Measurements from ENCODE around the gene PIEZO2.
"Not testable (repeated sequence)": the region's sequence is repeated elsewhere in the genome, so short reads cannot be mapped to it uniquely, and the experiment has no call there.

The PIEZO2 gene

DNA sequence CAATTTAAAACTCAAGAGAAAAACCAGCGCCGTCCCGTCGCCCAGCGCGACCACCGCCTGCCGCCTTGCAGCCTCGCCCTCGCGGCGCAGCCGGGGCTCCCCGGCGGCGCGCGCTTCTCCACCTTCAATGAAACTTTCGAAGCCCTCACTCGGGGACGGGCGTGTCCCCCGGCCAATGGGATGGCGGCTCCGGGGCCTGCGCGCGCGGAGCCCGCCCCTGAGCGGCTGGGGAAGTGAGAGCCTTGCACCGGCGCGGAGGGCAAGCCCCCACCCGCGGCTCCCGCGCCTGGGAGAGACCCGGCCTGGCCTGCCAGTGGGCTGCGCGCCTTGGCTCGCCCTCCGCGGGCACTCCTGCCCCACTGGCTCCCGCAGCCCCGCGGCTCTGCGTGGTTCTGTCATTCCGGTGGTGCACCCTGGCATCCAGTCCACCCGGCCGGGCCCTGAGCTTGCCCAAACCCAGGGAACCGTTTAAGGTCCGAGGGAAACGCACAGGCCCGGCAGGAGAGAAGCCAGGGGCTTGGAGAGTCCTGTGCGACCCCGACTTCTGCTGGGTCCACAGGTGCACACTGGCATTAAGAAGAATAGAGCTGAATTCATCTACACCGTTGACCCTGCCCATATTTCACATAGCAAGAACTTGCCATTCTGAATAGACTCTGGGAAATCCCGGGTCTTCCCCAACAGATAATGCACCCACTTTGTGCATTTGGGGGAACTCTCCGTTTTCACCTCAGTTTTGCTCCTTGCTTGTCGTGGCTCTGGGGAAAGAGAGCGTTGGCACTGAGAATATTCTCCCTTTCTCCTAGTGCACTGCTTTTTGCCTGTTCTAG, at the start of gene PIEZO2:
Gene PIEZO2, minus strand, starts transcription at position 129 of the 830 bp plus-strand sequence. CDS start 981 bp downstream, outside the sequence.
- DNase-seq (peak; percentile 12), ATAC-seq (no peak)

DNA sequence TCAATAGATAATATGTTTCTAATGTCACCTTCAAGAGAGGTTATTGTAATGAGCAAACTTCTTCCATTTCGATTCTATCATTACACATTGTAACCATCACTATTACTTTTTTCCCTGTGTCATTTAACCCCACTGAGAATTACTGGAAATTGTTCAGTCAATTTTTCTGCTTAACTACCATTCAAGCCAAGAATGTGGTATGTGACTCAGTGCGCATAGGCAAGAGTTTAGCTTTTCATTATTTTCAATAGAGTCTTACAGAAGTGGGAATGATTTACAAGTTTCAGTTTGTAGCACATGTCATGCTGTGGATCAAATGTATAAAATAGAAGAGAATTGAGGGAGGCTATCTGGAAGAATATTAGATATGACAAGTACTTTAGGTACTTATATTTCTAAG, 34.3 kb upstream of the PIEZO2 start:
- DNase-seq (no peak), ATAC-seq (no peak)

DNA sequence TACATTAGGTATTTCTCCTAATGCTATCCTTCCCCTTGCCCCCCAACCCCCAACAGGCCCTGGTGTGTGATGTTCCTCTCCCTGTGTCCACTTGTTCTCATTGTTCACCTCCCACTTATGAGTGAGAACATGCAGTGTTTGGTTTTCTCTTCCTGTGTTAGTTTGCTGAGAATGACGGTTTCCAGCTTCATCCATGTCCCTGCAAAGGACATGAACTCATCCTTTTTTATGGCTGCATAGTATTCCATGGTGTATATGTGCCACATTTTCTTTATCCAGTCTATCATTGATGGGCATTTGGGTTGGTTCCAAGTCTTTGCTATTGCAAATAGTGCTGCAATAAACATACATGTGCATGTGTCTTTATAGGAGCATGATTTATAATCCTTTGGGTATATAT, 32.3 kb upstream of the PIEZO2 start:
- not testable (repeated sequence) for ATAC-seq, DNase-seq

DNA sequence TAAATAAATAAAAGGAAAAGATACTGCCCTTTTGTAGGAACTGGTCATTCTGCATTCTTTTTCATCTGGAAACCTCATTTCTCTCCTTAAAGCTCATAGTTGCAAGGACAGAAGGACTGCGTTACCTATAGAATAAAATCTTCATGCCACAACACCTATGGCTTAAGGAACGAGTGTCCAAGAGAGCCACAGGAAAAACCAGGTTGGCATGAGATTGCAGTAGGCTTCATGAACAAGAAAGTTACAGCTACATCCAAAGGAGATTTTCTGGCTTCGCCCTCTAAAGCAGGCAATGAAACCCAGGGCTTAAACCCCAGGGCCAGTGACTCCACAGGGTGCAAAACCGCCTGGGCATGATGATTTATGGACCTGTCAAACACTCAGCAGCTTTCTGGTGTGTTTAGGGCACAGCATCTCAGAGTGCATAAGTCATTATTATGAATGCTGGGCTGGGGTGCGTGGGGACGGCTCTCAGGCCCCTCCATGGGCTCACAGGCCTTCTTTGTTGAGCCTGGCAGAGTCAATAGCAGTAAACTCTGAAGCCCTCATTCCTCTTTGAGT, 30.7 kb upstream of the PIEZO2 start:
- DNase-seq (no peak), ATAC-seq (no peak)

DNA sequence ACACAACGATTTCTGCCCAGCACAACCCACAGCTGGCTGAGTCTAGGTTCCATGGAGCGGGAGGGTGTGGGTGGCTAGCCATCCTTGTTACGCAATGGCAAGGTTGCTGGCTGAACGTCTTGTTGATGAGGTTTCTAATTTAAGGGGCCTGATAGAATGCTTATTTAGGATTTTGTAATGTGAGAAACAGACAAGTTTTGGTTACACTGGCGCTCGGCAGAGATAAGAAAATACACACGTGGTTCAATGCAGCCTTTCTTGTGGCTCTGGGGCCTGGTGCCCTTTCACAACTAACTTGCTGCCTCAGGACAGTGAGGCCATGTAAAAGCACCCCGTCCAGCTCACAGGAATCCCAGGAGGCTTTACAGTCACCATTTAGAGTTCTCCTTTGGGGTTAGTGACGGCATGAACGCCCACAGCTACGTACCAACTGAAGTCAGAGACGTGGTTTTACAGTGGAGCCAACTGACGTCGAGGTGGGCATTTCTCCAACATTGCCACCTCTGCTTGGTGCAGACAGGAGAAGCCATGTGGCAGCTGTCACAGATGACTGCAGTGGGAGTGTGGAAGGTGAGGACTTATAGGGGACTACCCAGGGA, 29.7 kb upstream of the PIEZO2 start:
- ATAC-seq = no peak
- DNase-seq = no peak

DNA sequence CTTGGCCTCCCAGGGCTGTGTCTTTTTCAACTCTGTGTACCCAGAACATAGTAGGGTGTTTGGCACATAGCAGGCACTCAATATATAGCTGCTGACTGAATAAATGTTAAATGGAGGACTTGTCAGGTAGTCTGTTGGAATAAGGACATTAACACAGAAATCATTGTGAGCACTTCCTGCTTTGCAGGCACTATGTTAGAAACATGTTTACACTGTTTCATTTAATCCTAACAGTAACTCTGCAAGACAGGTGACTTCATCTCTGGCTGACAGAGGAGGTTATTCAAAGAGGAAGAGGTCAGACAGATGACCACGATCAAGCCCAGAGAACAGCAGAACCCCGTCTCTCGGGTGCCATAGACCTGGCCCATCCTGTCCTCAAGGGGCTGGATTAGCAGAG, 28.0 kb upstream of the PIEZO2 start:
- DNase-seq (no peak), ATAC-seq (no peak)

DNA sequence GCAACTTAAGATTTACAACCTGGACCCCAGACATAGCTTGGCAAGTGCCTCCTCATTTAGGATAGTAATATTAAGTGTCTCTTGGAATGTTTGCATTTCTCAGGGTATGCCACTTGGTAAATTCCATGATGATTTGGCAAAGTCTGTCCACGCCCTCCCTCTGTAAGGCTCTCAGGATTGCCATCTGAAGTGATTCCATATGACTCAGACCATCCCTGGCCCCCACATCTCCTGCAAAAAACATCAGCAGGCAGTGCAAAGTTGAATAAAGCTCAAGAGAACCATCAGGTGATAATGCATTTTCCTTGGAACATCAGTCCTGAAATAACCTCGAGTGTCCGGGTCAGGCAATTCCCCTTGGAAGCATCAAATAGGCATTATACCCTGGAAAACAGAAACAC, 27.1 kb upstream of the PIEZO2 start:
- ATAC-seq = no peak
- DNase-seq = no peak

DNA sequence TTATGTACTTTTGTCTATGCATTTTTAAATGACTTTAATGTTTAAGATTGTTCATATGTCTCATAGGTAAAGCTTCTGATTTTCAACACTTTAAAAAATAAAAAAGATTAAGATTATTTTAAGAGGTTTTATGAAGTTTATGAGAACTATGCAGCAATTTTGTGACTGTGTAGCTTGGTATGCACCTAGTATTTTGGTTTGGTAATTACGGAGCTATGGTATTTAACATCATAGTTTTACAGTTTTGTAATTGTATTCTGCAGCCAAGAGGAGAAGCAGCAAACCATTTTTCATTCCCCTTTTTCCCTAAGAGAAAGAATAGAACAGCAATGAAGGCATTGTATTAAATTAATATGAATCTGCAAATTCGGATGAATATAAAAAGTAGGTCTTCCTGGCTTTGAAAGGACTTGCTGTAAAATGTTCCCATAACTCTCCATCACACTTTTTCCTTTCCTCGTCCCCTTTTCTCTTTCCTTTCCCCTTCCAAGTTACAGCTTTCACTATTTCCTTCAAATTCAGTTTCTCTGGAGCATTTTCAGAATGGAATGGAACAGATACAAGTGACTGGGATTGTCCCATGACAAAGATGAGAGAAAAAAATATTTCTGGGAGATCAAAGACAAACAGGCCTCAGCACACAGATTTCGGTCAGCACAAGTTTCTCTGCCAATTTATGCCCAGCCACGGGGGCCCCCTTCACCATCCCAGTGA, 26.1 kb upstream of the PIEZO2 start:
- ATAC-seq (no peak), DNase-seq (no peak)

DNA sequence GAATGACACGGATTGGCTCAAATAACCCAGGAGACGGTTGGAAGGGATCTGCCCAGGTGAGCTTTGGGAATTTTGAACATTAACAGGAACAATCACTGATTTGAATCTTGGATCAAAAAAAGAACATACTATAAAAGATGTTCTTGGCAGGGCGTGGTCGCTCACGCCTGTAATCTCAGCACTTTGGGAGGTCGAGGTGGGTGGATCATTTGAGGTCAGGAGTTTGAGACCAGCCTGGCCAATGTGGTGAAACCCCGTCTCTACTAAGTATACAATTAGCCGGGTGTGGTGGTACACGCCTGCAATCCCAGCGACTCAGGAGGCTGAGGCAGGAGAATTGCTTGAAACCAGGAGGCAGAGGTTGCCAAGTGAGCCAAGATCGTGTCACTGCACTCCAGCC, 24.8 kb upstream of the PIEZO2 start:
- ATAC-seq, DNase-seq: not testable (repeated sequence)

DNA sequence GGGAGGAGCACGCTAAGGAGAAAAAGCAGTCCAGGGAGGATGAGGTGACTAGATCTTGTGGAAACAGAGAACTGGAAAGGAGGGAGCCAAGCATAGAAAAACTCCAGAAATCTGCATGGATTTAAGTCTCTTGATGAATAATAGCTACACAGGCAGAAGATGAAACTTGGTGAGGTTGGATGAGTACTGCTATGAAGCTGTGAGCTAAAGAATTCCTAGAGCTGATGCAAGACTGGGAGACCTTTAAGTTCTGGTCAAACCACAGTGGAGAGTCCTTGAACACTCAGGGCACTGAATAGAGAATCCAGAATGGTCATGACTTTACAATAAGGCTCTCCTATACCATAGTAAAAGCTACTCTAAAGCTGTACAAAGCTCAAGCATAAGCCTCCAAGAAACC, 18.4 kb upstream of the PIEZO2 start:
- ATAC-seq (no peak), DNase-seq (no peak)

DNA sequence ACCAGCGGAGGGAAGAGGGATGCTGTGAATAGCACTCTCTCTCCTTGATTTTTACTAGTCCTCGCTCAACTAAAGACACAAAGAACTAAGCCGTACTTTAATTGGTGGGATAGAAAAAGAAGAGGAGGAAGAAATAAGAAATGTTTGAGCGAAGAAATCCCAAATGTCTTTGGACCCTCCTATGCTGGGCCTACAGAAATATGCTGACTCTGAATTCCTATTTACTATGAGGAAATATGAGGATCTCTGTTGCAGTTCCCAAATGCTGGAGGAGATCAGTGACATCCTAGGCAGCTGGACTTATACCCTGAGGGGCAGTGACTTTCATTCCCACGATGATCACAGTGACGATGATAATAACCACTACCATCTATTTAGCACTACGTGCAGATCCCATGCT, 16.6 kb upstream of the PIEZO2 start:
- DNase-seq (no peak), ATAC-seq (no peak)

DNA sequence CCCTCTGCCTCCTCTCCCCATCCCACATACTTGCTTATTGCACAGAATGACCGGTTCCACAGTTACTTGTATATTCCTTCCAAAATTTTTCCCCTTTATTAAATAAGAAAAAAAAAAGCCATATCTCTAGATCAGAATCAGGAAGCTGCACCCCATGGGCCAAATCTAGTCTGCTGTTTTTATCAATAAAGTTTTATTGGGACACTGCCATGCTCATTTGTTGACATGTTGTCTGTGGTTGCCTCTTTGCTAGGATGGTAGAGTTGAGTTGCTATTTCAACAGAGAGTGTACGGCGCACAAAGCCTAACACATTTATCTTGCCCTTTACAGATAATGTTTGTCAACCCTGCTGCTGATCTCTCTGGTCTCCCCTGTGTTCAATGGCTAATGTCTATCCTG, 15.8 kb upstream of the PIEZO2 start:
- ATAC-seq = no peak

DNA sequence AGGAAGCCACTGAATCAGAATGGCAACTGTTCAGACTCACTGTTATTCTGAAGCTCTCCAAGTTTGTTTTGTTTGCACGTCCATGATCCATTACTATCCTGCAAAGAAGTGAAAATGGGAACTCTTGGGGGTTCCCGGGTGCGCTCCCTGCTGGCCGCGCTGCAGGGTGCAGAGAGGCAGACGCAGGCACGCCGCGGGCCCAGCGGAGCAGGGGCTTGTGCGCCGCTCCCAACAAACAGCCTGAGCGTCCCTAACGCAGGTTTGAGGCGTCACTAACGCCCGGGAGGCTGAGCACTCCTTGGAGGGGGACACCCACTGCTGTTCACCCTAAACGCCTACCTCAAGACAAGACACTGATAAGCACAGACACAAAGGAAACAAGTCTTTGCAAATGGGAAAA, 14.3 kb upstream of the PIEZO2 start:
- DNase-seq (peak; percentile 15), ATAC-seq (peak; percentile 61)

More for the DNA sequence above, 15.8 kb upstream of the PIEZO2 start:
- DNase-seq = no peak

DNA sequence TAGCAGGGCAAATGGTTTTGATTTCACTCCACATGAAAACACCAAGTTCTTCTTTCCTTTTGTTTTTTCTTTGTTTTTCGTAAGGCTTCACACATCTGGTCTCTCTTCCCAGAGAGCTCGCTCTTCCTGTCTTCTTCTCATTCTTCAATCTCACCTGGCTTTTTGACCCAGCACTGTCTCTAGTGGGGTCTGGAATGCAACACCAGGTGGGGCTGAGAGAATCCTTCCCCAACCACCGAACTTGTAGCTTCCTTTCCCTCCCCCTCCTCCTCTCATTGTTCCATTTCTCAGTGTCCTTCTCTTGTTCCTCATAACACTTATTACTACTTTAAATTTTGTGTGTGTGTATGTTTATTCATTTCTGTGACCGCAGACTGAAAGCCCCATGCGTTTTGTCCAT, 13.5 kb upstream of the PIEZO2 start:
- DNase-seq (no peak), ATAC-seq (no peak)

DNA sequence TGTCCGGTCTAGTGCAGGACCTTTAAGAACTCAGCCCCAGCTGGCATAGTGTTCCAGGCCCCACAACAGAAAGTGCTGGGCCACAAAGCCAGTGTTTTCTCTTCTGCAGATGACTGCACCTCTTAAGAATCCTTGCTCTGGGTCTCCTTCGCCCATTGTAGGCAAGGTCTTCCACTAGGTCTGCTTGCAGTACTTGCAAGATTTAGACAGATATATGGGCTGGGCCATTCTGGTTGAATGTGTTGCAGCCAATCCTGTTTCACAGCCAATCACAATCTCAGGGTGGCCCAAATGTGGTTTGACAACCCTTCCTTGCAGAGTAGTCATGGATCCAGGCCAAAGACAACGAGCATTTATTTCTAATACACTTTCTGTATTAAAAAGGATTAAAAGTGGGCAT, 13.1 kb upstream of the PIEZO2 start:
- no peak for DNase-seq
- no peak for ATAC-seq

DNA sequence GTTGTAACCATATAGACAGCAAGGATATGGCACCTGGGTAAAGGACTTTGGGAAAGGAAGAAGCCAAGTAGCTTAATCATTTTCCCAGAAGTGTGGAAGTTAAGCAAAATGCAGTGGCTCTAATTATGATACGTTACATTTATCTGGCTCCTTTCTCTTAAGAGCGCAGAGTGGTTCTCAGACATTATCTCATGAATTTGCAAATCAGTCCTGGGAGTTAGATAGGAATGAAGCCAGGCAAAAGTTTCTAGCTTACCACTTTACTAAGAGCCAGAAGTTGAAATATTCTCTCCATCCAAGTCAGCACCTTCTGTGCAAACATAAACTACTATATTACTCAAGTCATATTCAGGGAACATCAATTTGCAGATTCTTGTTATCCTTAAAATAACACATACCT, 10.9 kb upstream of the PIEZO2 start:
- ATAC-seq (no peak), DNase-seq (no peak)

DNA sequence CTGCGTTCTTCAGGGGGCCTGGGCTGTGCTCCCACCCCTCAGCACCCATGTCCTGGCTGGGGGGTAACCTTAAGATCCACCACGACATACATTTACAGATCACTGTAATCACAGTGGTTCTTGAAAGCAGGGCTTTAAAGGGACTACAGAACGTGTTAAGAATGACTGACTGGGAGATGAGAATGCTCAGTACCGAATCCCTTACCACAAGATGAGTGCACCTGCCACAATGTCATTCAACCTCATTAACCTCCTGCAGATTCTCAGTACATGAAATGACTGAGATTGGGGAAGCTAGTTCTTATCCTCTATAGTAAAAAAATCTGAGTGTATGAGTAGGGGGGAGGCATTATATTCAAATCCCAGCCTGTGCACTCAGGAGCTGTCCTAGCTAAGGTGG, 10.5 kb upstream of the PIEZO2 start:
- no peak for DNase-seq

DNA sequence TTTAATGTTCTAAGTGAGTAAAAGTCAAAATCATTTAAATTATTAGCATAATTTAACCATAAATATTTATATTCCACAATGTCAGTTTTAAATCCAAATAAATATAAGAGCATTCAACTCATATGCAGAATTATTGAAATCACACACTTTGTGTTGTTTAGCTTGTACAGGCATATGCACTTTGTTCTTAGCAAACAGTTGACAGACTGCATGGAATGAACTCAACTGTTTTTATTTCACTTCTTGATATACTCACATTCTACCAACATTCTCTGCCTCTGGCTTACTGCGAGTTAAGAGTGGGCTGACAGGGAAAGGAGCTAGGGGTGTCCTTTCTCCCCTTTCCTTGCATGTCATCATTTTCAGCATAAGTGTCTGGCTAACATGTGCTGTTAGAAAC, 7.6 kb upstream of the PIEZO2 start:
- ATAC-seq (no peak), DNase-seq (no peak)

More for the DNA sequence above, 10.5 kb upstream of the PIEZO2 start:
- no peak for ATAC-seq

DNA sequence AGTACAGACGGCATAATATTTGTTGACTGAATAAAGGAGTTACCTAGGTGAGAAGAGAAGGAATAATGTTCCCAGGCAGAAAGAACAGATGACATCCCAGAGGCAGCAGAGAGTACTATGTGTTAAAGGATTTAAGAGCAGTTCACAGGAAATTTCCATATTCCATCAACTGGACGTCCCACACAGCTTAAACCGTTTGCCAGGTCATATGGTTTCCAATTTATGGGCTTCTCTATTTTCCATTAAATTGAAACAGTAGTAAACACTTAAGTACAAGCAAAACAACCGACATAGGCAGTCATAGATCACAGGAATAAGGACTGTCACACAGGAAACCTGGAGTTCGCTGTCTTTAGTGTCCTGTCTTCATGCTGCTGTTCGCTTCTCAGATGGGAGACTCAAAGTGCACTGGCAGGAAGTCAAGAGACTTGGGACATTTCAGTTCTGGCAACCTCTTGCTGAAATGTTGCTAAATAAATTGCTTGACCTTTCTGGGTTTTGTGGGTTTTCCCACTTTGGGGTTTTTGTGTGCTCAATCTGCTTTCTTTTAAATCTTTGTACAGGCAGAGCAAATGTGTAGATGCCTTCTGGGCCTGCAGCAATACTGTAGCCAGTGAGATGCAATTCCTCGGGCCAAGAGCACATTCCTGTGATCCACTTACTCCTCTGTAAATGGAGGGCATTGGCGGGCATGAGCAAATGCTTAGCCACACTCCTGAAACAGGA, 5.8 kb upstream of the PIEZO2 start:
- DNase-seq (no peak), ATAC-seq (no peak)

DNA sequence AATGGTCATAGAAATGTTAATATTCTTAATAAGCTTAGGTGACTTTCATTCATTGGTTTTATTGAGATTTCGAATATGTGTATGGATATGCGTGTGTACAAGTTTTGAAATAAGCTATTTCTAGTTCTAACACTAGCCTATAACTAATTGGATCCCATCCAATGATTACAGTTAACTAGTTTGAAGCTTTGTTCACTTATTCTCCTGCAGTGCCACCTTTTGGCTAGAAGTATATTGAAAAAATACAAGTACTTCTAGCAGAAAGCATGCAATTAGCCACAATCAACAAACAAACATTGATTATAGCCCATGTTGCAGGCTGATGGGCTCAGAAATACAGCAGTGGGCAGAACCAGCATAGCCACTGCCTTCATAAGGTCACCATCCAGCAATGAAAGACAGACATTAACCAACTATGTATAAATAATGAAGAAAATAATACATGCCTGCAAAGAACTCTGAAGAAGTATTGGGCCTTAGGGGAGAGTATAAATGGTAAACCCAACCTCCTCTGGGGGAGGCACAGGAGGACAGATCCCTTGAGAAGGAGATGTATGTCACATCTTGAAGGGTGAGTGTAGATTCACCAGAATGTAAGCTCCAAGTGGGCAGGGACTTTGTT, 5.1 kb upstream of the PIEZO2 start:
- DNase-seq = no peak
- no peak for ATAC-seq

DNA sequence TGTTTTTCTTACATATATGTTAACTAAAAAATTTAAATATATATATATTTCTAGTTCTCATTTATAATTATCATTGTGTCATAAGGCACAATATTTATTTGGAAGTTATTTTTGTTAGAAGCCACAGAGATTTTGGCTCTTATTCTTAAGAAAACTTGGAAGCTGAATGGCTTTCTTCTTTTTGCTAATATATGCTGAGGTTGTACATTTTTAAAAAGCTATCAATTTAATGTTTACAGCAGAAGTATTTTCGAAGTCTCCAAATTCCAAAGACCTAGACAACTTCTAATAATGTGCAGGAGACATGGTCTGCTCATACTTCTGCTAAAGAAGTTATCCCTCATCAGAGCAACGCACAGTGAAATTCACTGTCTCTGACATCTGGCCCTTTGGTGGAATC, 3.7 kb upstream of the PIEZO2 start:
- no peak for ATAC-seq
- no peak for DNase-seq

DNA sequence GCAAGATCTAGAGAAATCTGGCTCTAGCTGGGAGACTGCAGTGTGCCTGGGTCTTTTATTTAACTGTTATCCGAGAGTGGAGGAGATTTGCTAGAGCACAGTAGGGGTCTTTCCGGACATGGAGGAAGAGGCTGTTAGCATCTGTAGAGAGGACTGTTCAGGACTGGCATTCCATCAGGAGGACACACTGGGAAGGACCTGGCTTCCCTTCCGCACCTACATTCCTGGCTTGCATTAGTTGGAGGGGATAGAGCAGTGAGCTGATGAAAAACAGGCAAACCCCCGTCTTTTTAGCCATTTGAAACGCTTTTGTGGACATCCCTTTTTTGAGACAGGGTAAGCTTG, 874 bp upstream of the PIEZO2 start:
- no peak for ATAC-seq
- no peak for DNase-seq
